Activated T-helper 1 cell treated with anti-CD3 and anti-CD28 coated beads, Interleukin-12 subunit alpha, Interleukin-12 subunit beta, Interleukin-2, Interleukin-4 antibody, amounts not matched to agents 30 ng/mL and 10 ng/mL and 1 ng/mL, durations not matched to agents 14 hours and 24 hours and 36 hours (primary cell): ENCODE data around the gene NIT1. TPM values are rescaled to one million over a fixed set of nuclear protein-coding genes. Genes with fewer than 3 reads are reported as not detected.
A peak's percentile ranks its signal among the peaks of the same experiment; 100 is the strongest.

Experiments
- DNase-seq: peaks from one replicate; pipeline ENCODE4 v3.0.0; 2021; ENCODE audit warnings: low spot score
- H3K27ac Mint-ChIP-seq: one replicate; pipeline ENCODE4 v1.8.0; 2021; ENCODE audit warnings: mild to moderate bottlenecking, mixed read lengths
- H3K27me3 Mint-ChIP-seq: one replicate; pipeline ENCODE4 v1.8.0; 2022; ENCODE audit warnings: mild to moderate bottlenecking, moderate library complexity, mixed read lengths; ENCODE audit not compliant: insufficient read depth
- H3K36me3 Mint-ChIP-seq: one replicate; pipeline ENCODE4 v1.8.0; 2021; ENCODE audit warnings: low read depth, mixed read lengths
- H3K4me1 Mint-ChIP-seq: one replicate; pipeline ENCODE4 v1.8.0; 2021; ENCODE audit warnings: low read depth, mixed read lengths
- H3K4me3 Mint-ChIP-seq: one replicate; pipeline ENCODE4 v1.8.0; 2021; ENCODE audit warnings: mild to moderate bottlenecking, moderate library complexity, mixed read lengths
- H3K9me3 Mint-ChIP-seq: one replicate; pipeline ENCODE4 v1.8.0; 2021; ENCODE audit warnings: mixed read lengths
- intact Hi-C: fragments of 100-400 bp; cut with micrococcal nuclease; formaldehyde crosslinking; loops from one replicate; pipeline ENCODE4 v1.15.1; 2024
- total RNA-seq: library from RNA; stranded (reverse); gene quantifications from 2 replicates; pipeline ENCODE4 v1.2.3, GENCODE V29; 2022

NIT1 gene
- total RNA-seq, 1 donor from 2014 or later = 51.3 TPM

GRCh38 chr1:161089938-161090337 is 28.0 kb upstream of the NIT1 start:
- H3K27me3 Mint-ChIP-seq = peaks cover 2% of the 10 kb centered on the region
- intact Hi-C loops = no loop called here

GRCh38 chr1:161090617-161091016 is 27.3 kb upstream of the NIT1 start:
- no peak for DNase-seq
- Mint-ChIP-seq H3K27ac (no peak overlapping the region), H3K4me3 (no peak overlapping the region), H3K36me3 (peaks cover 2% of the 10 kb centered on the region), H3K4me1 (peaks cover 48% of the 10 kb centered on the region), H3K27me3 (peaks cover 2% of the 10 kb centered on the region), H3K9me3 (no peaks in the 10 kb centered on the region)
- intact Hi-C loops = no loop called here

More at GRCh38 chr1:161089938-161090337, 28.0 kb upstream of the NIT1 start:
- DNase-seq = no peak
- peaks cover 2% of the 10 kb centered on the region for H3K36me3 Mint-ChIP-seq
- H3K27ac Mint-ChIP-seq = no peak overlapping the region
- H3K4me1 Mint-ChIP-seq = peaks cover 45% of the 10 kb centered on the region
- H3K4me3 Mint-ChIP-seq = no peak overlapping the region
- H3K9me3 Mint-ChIP-seq = no peaks in the 10 kb centered on the region

GRCh38 chr1:161091093-161091492 is 26.8 kb upstream of the NIT1 start:
- H3K27ac Mint-ChIP-seq = no peak overlapping the region
- peaks cover 2% of the 10 kb centered on the region for H3K27me3 Mint-ChIP-seq
- DNase-seq = no peak
- H3K4me1 Mint-ChIP-seq = peaks cover 50% of the 10 kb centered on the region
- H3K9me3 Mint-ChIP-seq = no peaks in the 10 kb centered on the region
- H3K36me3 Mint-ChIP-seq = peaks cover 2% of the 10 kb centered on the region
- no peak overlapping the region for H3K4me3 Mint-ChIP-seq
- intact Hi-C loops = no loop called here

- Mint-ChIP-seq H3K4me3 (no peak overlapping the region), H3K9me3 (no peaks in the 10 kb centered on the region), H3K27ac (peak overlapping the region; percentile 88), H3K36me3 (peaks cover 2% of the 10 kb centered on the region), H3K27me3 (peaks cover 2% of the 10 kb centered on the region), H3K4me1 (peaks cover 58% of the 10 kb centered on the region)
- DNase-seq = no peak
- intact Hi-C loops = no loop called here
These were observed 26.0 kb upstream of the NIT1 start for GRCh38 chr1:161091796-161092507.

- peak overlapping the region; percentile 17 for H3K4me3 Mint-ChIP-seq
- H3K27ac Mint-ChIP-seq = peak overlapping the region; percentile 88
These were observed 25.3 kb upstream of the NIT1 start for GRCh38 chr1:161092621-161093028.

GRCh38 chr1:161094481-161094880 is 23.4 kb upstream of the NIT1 start:
- intact Hi-C loops = no loop called here
- peaks cover 6% of the 10 kb centered on the region for H3K36me3 Mint-ChIP-seq
- H3K9me3 Mint-ChIP-seq = no peaks in the 10 kb centered on the region
- peaks cover 2% of the 10 kb centered on the region for H3K27me3 Mint-ChIP-seq
- no peak for DNase-seq
- H3K27ac Mint-ChIP-seq = no peak overlapping the region
- no peak overlapping the region for H3K4me3 Mint-ChIP-seq
- peaks cover 71% of the 10 kb centered on the region for H3K4me1 Mint-ChIP-seq

More at GRCh38 chr1:161092621-161093028, 25.3 kb upstream of the NIT1 start:
- Mint-ChIP-seq H3K36me3 (peaks cover 2% of the 10 kb centered on the region), H3K27me3 (peaks cover 2% of the 10 kb centered on the region), H3K9me3 (no peaks in the 10 kb centered on the region), H3K4me1 (peaks cover 61% of the 10 kb centered on the region)
- intact Hi-C loops = no loop called here
- no peak for DNase-seq

- peaks cover 13% of the 10 kb centered on the region for H3K36me3 Mint-ChIP-seq
- intact Hi-C loops = loop anchor here (5.0 kb wide), 1 partner anchor 258 kb away; no protein-coding TSS in a partner anchor
- DNase-seq = no peak
- H3K4me1 Mint-ChIP-seq = peaks cover 70% of the 10 kb centered on the region
- H3K4me3 Mint-ChIP-seq = no peak overlapping the region
- no peaks in the 10 kb centered on the region for H3K9me3 Mint-ChIP-seq
- peaks cover 2% of the 10 kb centered on the region for H3K27me3 Mint-ChIP-seq
- H3K27ac Mint-ChIP-seq = no peak overlapping the region
These were observed 22.7 kb upstream of the NIT1 start for GRCh38 chr1:161095230-161095629.

GRCh38 chr1:161096015-161096414 is 21.9 kb upstream of the NIT1 start:
- H3K36me3 Mint-ChIP-seq = peaks cover 14% of the 10 kb centered on the region
- DNase-seq = no peak
- no peak overlapping the region for H3K4me3 Mint-ChIP-seq
- H3K4me1 Mint-ChIP-seq = peaks cover 62% of the 10 kb centered on the region
- intact Hi-C loops = loop anchor here (2.0 to 5.0 kb wide), 4 partner anchors 27 to 259 kb away; partner anchors contain the start of genes ARHGAP30 and DEDD
- peaks cover 2% of the 10 kb centered on the region for H3K27me3 Mint-ChIP-seq
- H3K27ac Mint-ChIP-seq = no peak overlapping the region
- H3K9me3 Mint-ChIP-seq = no peaks in the 10 kb centered on the region

GRCh38 chr1:161096530-161096929 is 21.4 kb upstream of the NIT1 start:
- Mint-ChIP-seq H3K9me3 (no peaks in the 10 kb centered on the region), H3K27me3 (peaks cover 2% of the 10 kb centered on the region), H3K4me3 (no peak overlapping the region), H3K36me3 (peaks cover 14% of the 10 kb centered on the region), H3K27ac (no peak overlapping the region), H3K4me1 (peaks cover 58% of the 10 kb centered on the region)
- intact Hi-C loops = loop anchor here (2.0 to 5.0 kb wide), 4 partner anchors 28 to 259 kb away; partner anchors contain the start of genes ARHGAP30 and DEDD
- DNase-seq = no peak

GRCh38 chr1:161098210-161099068 is 19.5 kb upstream of the NIT1 start, which contains the start of gene KLHDC9:
KLHDC9 (plus strand) TSS chr1:161098361; CDS start chr1:161098536, 175 bp downstream.
- Mint-ChIP-seq H3K4me1 (peaks cover 39% of the 10 kb centered on the region), H3K9me3 (no peaks in the 10 kb centered on the region), H3K4me3 (peak within 1 kb of the TSS; percentile 80), H3K27me3 (peaks cover 2% of the 10 kb centered on the region), H3K27ac (peak within 1 kb of the TSS; percentile 96), H3K36me3 (peaks cover 19% of the 10 kb centered on the region)
- intact Hi-C loops = loop anchor here (1.0 to 5.0 kb wide), 2 partner anchors 21 to 261 kb away; no protein-coding TSS in a partner anchor
- peak; percentile 68 for DNase-seq

- Mint-ChIP-seq H3K9me3 (no peaks in the 10 kb centered on the region), H3K36me3 (peaks cover 22% of the 10 kb centered on the region), H3K27ac (peak overlapping the region; percentile 3)
These were observed 18.7 kb upstream of the NIT1 start for GRCh38 chr1:161099090-161099802.

GRCh38 chr1:161100556-161100955 is 17.3 kb upstream of the NIT1 start:
- no peak overlapping the region for H3K4me3 Mint-ChIP-seq
- H3K36me3 Mint-ChIP-seq = peaks cover 23% of the 10 kb centered on the region
- H3K27me3 Mint-ChIP-seq = no peaks in the 10 kb centered on the region
- intact Hi-C loops = no loop called here
- peaks cover 28% of the 10 kb centered on the region for H3K4me1 Mint-ChIP-seq
- no peak overlapping the region for H3K27ac Mint-ChIP-seq
- no peak for DNase-seq
- H3K9me3 Mint-ChIP-seq = no peaks in the 10 kb centered on the region

More at GRCh38 chr1:161099090-161099802, 18.7 kb upstream of the NIT1 start:
- H3K4me1 Mint-ChIP-seq = peaks cover 35% of the 10 kb centered on the region
- intact Hi-C loops = loop anchor here (5.0 kb wide), 1 partner anchor 262 kb away; no protein-coding TSS in a partner anchor
- DNase-seq = no peak
- no peaks in the 10 kb centered on the region for H3K27me3 Mint-ChIP-seq
- peak overlapping the region; percentile 68 for H3K4me3 Mint-ChIP-seq
